SK-N-SH (cell line): ENCODE results near the gene MEP1A. TPM values are rescaled to one million over a fixed set of nuclear protein-coding genes. Genes with fewer than 3 reads are reported as not detected.

Experiments
- CTCF ChIA-PET: fragments of 300-600, 350-600 bp; formaldehyde crosslinking; extraction: SDS; loops from one replicate; lab custom pipeline; 2021; lab: Yijun Ruan, JAX
- POLR2A ChIA-PET: fragments of 350-600 bp; sonication (Branson Sonifier 250); formaldehyde crosslinking; extraction: SDS; loops from one replicate; lab custom pipeline; 2020; ENCODE audit warnings: antibody characterized with exemption, inconsistent platforms; lab: Yijun Ruan, JAX
- DNase-seq: peaks from one replicate; pipeline ENCODE4 v3.0.0; 2012
- H2AFZ ChIP-seq: fragments of 200-600 bp; sonication (generic); 2 replicates; pipeline ENCODE4 v1.8.1; 2016; ENCODE audit warnings: antibody characterized with exemption, mild to moderate bottlenecking, low read depth
- H3F3A ChIP-seq: fragments of 200-600 bp; sonication (generic); replicated peaks from 2 replicates; pipeline ENCODE3; 2016; ENCODE audit warnings: antibody characterized with exemption, mild to moderate bottlenecking; ENCODE audit not compliant: insufficient read depth
- H3K27ac ChIP-seq, 2 experiments: fragments of 200-500 bp in 1 of 2; fragments of 200-600 bp in 1 of 2; sonication (Bioruptor generic) in 1 of 2; sonication (generic), shearing (Covaris generic) in 1 of 2; 2 replicates each; pipeline versions ENCODE4 v1.5.1 to v1.6.1; 2014 to 2016; ENCODE audit warnings: low read depth in 2 of 2, inconsistent platforms in 1 of 2, low read length in 1 of 2, mild to moderate bottlenecking in 1 of 2, mixed read lengths in 1 of 2
- H3K27me3 ChIP-seq: fragments of 200-600 bp; sonication (generic), shearing (Covaris generic); 2 replicates; pipeline ENCODE4 v1.6.1; 2016; ENCODE audit warnings: mixed run types; ENCODE audit not compliant: insufficient read depth
- H3K36me3 ChIP-seq, 2 experiments: fragments of 200-500 bp in 1 of 2; fragments of 200-600 bp in 1 of 2; sonication (Bioruptor generic) in 1 of 2; sonication (generic) in 1 of 2; replicated peaks in 1 of 2; 2 replicates each; pipeline versions ENCODE3 to v1.5.1; 2014 to 2016; ENCODE audit warnings: low read length in 1 of 2, mild to moderate bottlenecking in 1 of 2; ENCODE audit not compliant: insufficient read depth in 2 of 2, control insufficient read depth in 1 of 2
- H3K4me1 ChIP-seq, 2 experiments: fragments of 200-500 bp in 1 of 2; fragments of 200-600 bp in 1 of 2; sonication (Bioruptor generic) in 1 of 2; sonication (generic), shearing (Covaris generic) in 1 of 2; 2 replicates each; pipeline versions ENCODE4 v1.5.1 to v1.6.1; 2014 to 2016; ENCODE audit warnings: low read depth in 1 of 2, low read length in 1 of 2, mixed run types in 1 of 2; ENCODE audit not compliant: insufficient read depth in 2 of 2, control insufficient read depth in 1 of 2
- H3K4me2 ChIP-seq: fragments of 200-600 bp; sonication (generic), shearing (Covaris generic); 2 replicates; pipeline ENCODE4 v1.6.1; 2017; ENCODE audit warnings: mixed run types
- H3K4me3 ChIP-seq, 2 experiments: fragments of 200-500 bp in 1 of 2; fragments of 200-600 bp in 1 of 2; sonication (Bioruptor generic) in 1 of 2; sonication (generic), shearing (Covaris generic) in 1 of 2; 2 replicates each; pipeline versions ENCODE4 v1.5.1 to v1.8.1; 2014 to 2016; ENCODE audit warnings: low read depth in 2 of 2, inconsistent platforms in 1 of 2, low read length in 1 of 2, mild to moderate bottlenecking in 1 of 2, mixed read lengths in 1 of 2, moderate library complexity in 1 of 2
- H3K79me2 ChIP-seq: fragments of 200-600 bp; sonication (generic); 2 replicates; pipeline ENCODE4 v1.8.1; 2017; ENCODE audit warnings: mild to moderate bottlenecking; ENCODE audit not compliant: insufficient read depth
- H3K9ac ChIP-seq: fragments of 200-600 bp; sonication (generic); 2 replicates; pipeline ENCODE4 v1.6.1; 2017; ENCODE audit warnings: mixed run types
- H3K9me2 ChIP-seq: fragments of 200-600 bp; sonication (generic); 2 replicates; pipeline ENCODE4 v1.6.1; 2017; ENCODE audit warnings: mixed run types
- H3K9me3 ChIP-seq: fragments of 200-600 bp; sonication (generic); 2 replicates; pipeline ENCODE4 v1.6.1; 2017; ENCODE audit warnings: mixed run types, mild to moderate bottlenecking, moderate library complexity
- H4K20me1 ChIP-seq: fragments of 200-600 bp; sonication (generic); 2 replicates; pipeline ENCODE4 v1.6.1; 2017; ENCODE audit warnings: mild to moderate bottlenecking, mixed run types; ENCODE audit not compliant: insufficient read depth
- EP300 ChIP-seq, 2 experiments: IDR thresholded peaks; 2 replicates each; pipeline versions ENCODE4 v1.4.0 to v1.6.1; 2012; ENCODE audit warnings: borderline replicate concordance in 1 of 2, low read depth in 1 of 2, low read length in 1 of 2
- FOXJ3 ChIP-seq: sonication (generic); formaldehyde crosslinking; IDR thresholded peaks from 2 replicates; pipeline ENCODE4 v1.5.1; 2020; ENCODE audit warnings: mild to moderate bottlenecking, missing genetic modification reagents
- FOXM1 ChIP-seq: IDR thresholded peaks from 2 replicates; pipeline ENCODE4 v1.4.0; 2012; ENCODE audit warnings: low read depth, mild to moderate bottlenecking
- GABPA ChIP-seq: IDR thresholded peaks from 2 replicates; pipeline ENCODE4 v1.4.0; 2012; ENCODE audit warnings: low read depth, mild to moderate bottlenecking
- MXI1 ChIP-seq: IDR thresholded peaks from 2 replicates; pipeline ENCODE4 v1.6.1; 2012; ENCODE audit warnings: mild to moderate bottlenecking, low read depth, low read length, improper control_type of control experiment
- NFIC ChIP-seq: IDR thresholded peaks from 2 replicates; pipeline ENCODE4 v1.4.0; 2012; ENCODE audit warnings: borderline replicate concordance
- NRF1 ChIP-seq: IDR thresholded peaks from 2 replicates; pipeline ENCODE4 v1.6.1; 2012; ENCODE audit warnings: low read depth, mild to moderate bottlenecking, low read length
- POLR2AphosphoS5 ChIP-seq: IDR thresholded peaks from 2 replicates; pipeline ENCODE4 v1.6.1; 2012; ENCODE audit warnings: low read depth, low read length
- RFX5 ChIP-seq: IDR thresholded peaks from 2 replicates; pipeline ENCODE4 v1.6.1; 2012; ENCODE audit warnings: mild to moderate bottlenecking, improper control_type of control experiment, low read length
- RXRA ChIP-seq: IDR thresholded peaks from 2 replicates; pipeline ENCODE4 v1.4.0; 2012; ENCODE audit warnings: low read depth, mild to moderate bottlenecking, borderline replicate concordance
- SIN3A ChIP-seq: IDR thresholded peaks from 2 replicates; pipeline ENCODE4 v1.6.1; 2012; ENCODE audit warnings: low read depth, mild to moderate bottlenecking, low read length, moderate library complexity, borderline replicate concordance
- TAF1 ChIP-seq: IDR thresholded peaks from 2 replicates; pipeline ENCODE4 v1.6.1; 2012; ENCODE audit warnings: low read depth, mild to moderate bottlenecking, low read length, moderate library complexity, borderline replicate concordance
- YY1 ChIP-seq: IDR thresholded peaks from 2 replicates; pipeline ENCODE4 v1.4.0; 2012; ENCODE audit warnings: low read depth, mild to moderate bottlenecking
- WGBS: methylation state at CpG from one replicate; pipeline ENCODE4 v1.1.6; 2017; ENCODE audit warnings: low lambda C conversion rate; 5-methylcytosine and 5-hydroxymethylcytosine counted together
- polyA plus RNA-seq, 3 experiments: library from polyadenylated mRNA; depleted of rRNA; stranded (reverse); fragments of >200 nt; gene quantifications; 2 replicates each; pipeline ENCODE4 v1.2.3, GENCODE V29; 2012
- TF ChIP-seq, protein P1 (sequence below): IDR thresholded peaks from 2 replicates; pipeline ENCODE4 v1.4.0; 2012; ENCODE audit warnings: low read depth, borderline replicate concordance
- TF ChIP-seq, protein P2 (sequence below): fragments of 150-350 bp; IDR thresholded peaks from 2 replicates; pipeline ENCODE4 v1.6.1; 2016; ENCODE audit warnings: mild to moderate bottlenecking, low read depth, low read length
- TF ChIP-seq, protein P3 (sequence below): IDR thresholded peaks from 2 replicates; pipeline ENCODE4 v1.4.0; 2012; ENCODE audit warnings: low read depth, borderline replicate concordance
- TF ChIP-seq, protein P4 (sequence below): IDR thresholded peaks from 2 replicates; pipeline ENCODE4 v1.4.0; 2012; ENCODE audit warnings: low read depth
- TF ChIP-seq, protein P5 (sequence below): IDR thresholded peaks from 2 replicates; pipeline ENCODE4; 2012
- TF ChIP-seq, protein P6 (sequence below): fragments of 150-350 bp; IDR thresholded peaks from 2 replicates; pipeline ENCODE4 v1.6.1; 2017; ENCODE audit warnings: antibody characterized with exemption, low read length, low read depth, borderline replicate concordance

The MEP1A gene
- polyA plus RNA-seq, 1 of the 3 experiments (the other 2 are of a cell fraction), result not detected

DNA sequence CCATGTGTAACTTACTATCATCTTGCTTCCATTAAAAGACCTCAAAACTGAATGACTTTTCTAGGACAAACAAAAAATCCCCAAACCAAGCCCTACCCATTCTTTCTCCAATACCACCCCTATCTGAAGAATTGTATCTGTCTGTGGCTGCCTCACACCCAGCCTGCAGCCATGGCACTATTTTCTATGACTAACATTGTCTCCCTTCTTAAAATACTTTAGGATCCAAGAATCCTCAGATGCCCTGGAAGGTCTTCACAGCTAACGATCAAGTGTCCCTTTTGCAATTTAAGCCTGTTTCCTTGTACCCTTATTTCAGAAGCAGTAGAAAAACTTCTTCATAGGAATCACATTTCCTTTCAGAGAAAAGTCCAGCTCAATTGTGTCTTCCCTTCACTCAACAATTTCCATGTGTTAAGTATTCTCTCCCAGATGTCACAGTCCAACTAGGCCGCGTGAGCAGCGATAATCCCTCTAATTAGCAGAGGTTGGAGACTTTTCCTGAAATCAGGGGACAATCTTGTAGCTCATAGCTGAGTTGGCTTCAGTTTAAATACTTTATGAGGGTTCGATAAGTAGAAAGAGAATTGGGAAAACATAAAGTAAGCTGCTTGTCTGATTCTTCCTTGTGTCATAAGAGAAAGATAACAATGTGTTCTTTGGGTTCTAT, 5.2 kb upstream of the MEP1A start:
- Histone ChIP-seq H4K20me1 (no peaks in the 10 kb centered on the region), H3K36me3 (no peaks in the 10 kb centered on the region), H3K4me3 (no peak overlapping the region), H3K9me3 (no peaks in the 10 kb centered on the region), H3K27me3 (no peaks in the 10 kb centered on the region), H3K27ac (no peak overlapping the region), H3K9ac (no peak overlapping the region), H3F3A (no peaks in the 10 kb centered on the region), H3K4me2 (no peak overlapping the region), H3K4me1 (no peaks in the 10 kb centered on the region), H2AFZ (no peak overlapping the region), H3K79me2 (no peaks in the 10 kb centered on the region), H3K9me2 (no peaks in the 10 kb centered on the region)
- POLR2A ChIA-PET, result no interaction called here
- CTCF ChIA-PET, result no interaction called here
- 20% methylated on average over 5 of the region's 5 CpGs for WGBS
- DNase-seq, result no peak
- TF ChIP-seq, protein P1, sequence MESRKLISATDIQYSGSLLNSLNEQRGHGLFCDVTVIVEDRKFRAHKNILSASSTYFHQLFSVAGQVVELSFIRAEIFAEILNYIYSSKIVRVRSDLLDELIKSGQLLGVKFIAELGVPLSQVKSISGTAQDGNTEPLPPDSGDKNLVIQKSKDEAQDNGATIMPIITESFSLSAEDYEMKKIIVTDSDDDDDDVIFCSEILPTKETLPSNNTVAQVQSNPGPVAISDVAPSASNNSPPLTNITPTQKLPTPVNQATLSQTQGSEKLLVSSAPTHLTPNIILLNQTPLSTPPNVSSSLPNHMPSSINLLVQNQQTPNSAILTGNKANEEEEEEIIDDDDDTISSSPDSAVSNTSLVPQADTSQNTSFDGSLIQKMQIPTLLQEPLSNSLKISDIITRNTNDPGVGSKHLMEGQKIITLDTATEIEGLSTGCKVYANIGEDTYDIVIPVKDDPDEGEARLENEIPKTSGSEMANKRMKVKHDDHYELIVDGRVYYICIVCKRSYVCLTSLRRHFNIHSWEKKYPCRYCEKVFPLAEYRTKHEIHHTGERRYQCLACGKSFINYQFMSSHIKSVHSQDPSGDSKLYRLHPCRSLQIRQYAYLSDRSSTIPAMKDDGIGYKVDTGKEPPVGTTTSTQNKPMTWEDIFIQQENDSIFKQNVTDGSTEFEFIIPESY, result no peak
- no peak for TF ChIP-seq SIN3A
- TF ChIP-seq RXRA, result no peak
- no peak for TF ChIP-seq FOXJ3 (CRISPR knock-in tag)
- TF ChIP-seq, protein P2, sequence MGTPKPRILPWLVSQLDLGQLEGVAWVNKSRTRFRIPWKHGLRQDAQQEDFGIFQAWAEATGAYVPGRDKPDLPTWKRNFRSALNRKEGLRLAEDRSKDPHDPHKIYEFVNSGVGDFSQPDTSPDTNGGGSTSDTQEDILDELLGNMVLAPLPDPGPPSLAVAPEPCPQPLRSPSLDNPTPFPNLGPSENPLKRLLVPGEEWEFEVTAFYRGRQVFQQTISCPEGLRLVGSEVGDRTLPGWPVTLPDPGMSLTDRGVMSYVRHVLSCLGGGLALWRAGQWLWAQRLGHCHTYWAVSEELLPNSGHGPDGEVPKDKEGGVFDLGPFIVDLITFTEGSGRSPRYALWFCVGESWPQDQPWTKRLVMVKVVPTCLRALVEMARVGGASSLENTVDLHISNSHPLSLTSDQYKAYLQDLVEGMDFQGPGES, result no peak
- TF ChIP-seq, protein P3, sequence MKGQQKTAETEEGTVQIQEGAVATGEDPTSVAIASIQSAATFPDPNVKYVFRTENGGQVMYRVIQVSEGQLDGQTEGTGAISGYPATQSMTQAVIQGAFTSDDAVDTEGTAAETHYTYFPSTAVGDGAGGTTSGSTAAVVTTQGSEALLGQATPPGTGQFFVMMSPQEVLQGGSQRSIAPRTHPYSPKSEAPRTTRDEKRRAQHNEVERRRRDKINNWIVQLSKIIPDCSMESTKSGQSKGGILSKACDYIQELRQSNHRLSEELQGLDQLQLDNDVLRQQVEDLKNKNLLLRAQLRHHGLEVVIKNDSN, result no peak
- TF ChIP-seq YY1, result no peak
- TF ChIP-seq NRF1, result no peak
- no peak for TF ChIP-seq RFX5
- TF ChIP-seq MXI1, result no peak
- no peak for TF ChIP-seq FOXM1

DNA sequence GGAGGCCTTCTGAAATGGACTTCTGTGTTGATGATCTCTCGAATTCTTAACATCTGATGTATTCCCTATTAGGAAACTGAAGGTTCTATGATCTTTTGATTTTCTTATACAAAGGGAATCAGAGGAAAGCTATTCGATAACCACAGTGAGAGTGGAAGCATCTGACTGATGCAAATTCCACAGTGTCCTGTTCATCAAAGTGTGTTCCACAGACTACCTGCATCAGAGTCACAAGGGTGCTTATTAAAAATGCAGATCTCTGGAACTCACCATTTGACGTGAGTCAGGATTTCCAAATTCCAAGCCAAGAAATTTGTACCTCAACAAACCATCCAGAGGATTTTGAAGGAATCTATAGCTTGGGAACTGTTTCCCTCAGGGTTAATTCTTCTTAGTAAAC, 4.4 kb upstream of the MEP1A start:
- Histone ChIP-seq H3K36me3 (no peaks in the 10 kb centered on the region), H3K9me2 (no peaks in the 10 kb centered on the region), H2AFZ (no peak overlapping the region), H3K4me1 (no peaks in the 10 kb centered on the region), H3K4me2 (no peak overlapping the region), H3K9ac (no peak overlapping the region), H3K9me3 (no peaks in the 10 kb centered on the region), H3F3A (no peaks in the 10 kb centered on the region), H3K79me2 (no peaks in the 10 kb centered on the region), H3K27ac (no peak overlapping the region), H4K20me1 (no peaks in the 10 kb centered on the region), H3K27me3 (no peaks in the 10 kb centered on the region), H3K4me3 (no peak overlapping the region)
- CTCF ChIA-PET, result no interaction called here
- POLR2A ChIA-PET, result no interaction called here
- TF ChIP-seq GABPA (no peak), POLR2AphosphoS5 (no peak), NFIC (no peak), RFX5 (no peak), EP300 (IDR thresholded peaks at IDR 0.05; ENCODE audit: borderline replicate concordance in 1 of 2, low read depth in 1 of 2, low read length in 1 of 2) (no peak), TAF1 (no peak), MXI1 (no peak), SIN3A (no peak), YY1 (no peak)
- TF ChIP-seq, protein P1, result no peak
- TF ChIP-seq, protein P4, sequence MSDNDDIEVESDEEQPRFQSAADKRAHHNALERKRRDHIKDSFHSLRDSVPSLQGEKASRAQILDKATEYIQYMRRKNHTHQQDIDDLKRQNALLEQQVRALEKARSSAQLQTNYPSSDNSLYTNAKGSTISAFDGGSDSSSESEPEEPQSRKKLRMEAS, result no peak
- TF ChIP-seq, protein P5, sequence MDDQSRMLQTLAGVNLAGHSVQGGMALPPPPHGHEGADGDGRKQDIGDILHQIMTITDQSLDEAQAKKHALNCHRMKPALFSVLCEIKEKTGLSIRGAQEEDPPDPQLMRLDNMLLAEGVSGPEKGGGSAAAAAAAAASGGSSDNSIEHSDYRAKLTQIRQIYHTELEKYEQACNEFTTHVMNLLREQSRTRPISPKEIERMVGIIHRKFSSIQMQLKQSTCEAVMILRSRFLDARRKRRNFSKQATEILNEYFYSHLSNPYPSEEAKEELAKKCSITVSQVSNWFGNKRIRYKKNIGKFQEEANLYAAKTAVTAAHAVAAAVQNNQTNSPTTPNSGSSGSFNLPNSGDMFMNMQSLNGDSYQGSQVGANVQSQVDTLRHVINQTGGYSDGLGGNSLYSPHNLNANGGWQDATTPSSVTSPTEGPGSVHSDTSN, result no peak
- TF ChIP-seq, protein P6, sequence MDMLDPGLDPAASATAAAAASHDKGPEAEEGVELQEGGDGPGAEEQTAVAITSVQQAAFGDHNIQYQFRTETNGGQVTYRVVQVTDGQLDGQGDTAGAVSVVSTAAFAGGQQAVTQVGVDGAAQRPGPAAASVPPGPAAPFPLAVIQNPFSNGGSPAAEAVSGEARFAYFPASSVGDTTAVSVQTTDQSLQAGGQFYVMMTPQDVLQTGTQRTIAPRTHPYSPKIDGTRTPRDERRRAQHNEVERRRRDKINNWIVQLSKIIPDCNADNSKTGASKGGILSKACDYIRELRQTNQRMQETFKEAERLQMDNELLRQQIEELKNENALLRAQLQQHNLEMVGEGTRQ, result no peak
- 1% methylated on average over 3 of the region's 3 CpGs for WGBS
- no peak for DNase-seq
